ENCODE measurements around the gene ACACB. TPM values are rescaled to one million over a fixed set of nuclear protein-coding genes. Genes with fewer than 3 reads are reported as not detected.
A peak's percentile ranks its signal among the peaks of the same experiment; 100 is the strongest.

ACACB gene
- polyA plus RNA-seq (2012; ENCODE audit: low read depth, missing spikeins): 0.33 TPM

GRCh38 chr12:109115758-109116610, at the start of gene ACACB:
TSS of gene ACACB (plus strand) at chr12:109116587. CDS start at chr12:109139406, 22,819 bp downstream.
- FAIRE-seq: no peak
- TF ChIP-seq POU2F2 (IDR thresholded peaks at IDR 0.05; ENCODE audit: low read depth, low read length) (no peak), POLR2A (IDR thresholded peaks at IDR 0.05; ENCODE audit: low read depth, low read length) (no peak), PAX5 (IDR thresholded peaks at IDR 0.05; ENCODE audit: insufficient read depth, low read length, severe bottlenecking) (no peak), POLR2AphosphoS5 (IDR thresholded peaks at IDR 0.05; ENCODE audit: low read depth, low read length) (no peak), SPI1 (IDR thresholded peaks at IDR 0.05; ENCODE audit: low read depth, low read length) (no peak), TAF1 (IDR thresholded peaks at IDR 0.05; ENCODE audit: low read depth, low read length) (no peak)
- DNase-seq (ENCODE audit: insufficient read length, low spot score): no peak

- no peak for TF ChIP-seq POLR2A (IDR thresholded peaks at IDR 0.05; ENCODE audit: low read depth, low read length)
- no peak for DNase-seq (ENCODE audit: insufficient read length, low spot score)
- FAIRE-seq: no peak
Observed at GRCh38 chr12:109069307-109070271, 46.8 kb upstream of the ACACB start.

GRCh38 chr12:109074866-109075265, 41.5 kb upstream of the ACACB start:
- no peak for TF ChIP-seq TAF1 (IDR thresholded peaks at IDR 0.05; ENCODE audit: low read depth, low read length)
- TF ChIP-seq POLR2AphosphoS5 (IDR thresholded peaks at IDR 0.05; ENCODE audit: low read depth, low read length): no peak
- TF ChIP-seq PAX5 (IDR thresholded peaks at IDR 0.05; ENCODE audit: insufficient read depth, low read length, severe bottlenecking): no peak
- no peak for TF ChIP-seq POU2F2 (IDR thresholded peaks at IDR 0.05; ENCODE audit: low read depth, low read length)
- no peak for TF ChIP-seq POLR2A (IDR thresholded peaks at IDR 0.05; ENCODE audit: low read depth, low read length)
- no peak for TF ChIP-seq SPI1 (IDR thresholded peaks at IDR 0.05; ENCODE audit: low read depth, low read length)
- no peak for DNase-seq (ENCODE audit: insufficient read length, low spot score)
- peak; percentile 54 for FAIRE-seq

GRCh38 chr12:109082751-109083150, 33.6 kb upstream of the ACACB start:
- TF ChIP-seq PAX5 (IDR thresholded peaks at IDR 0.05; ENCODE audit: insufficient read depth, low read length, severe bottlenecking): no peak
- no peak for TF ChIP-seq POLR2A (IDR thresholded peaks at IDR 0.05; ENCODE audit: low read depth, low read length)
- no peak for TF ChIP-seq TAF1 (IDR thresholded peaks at IDR 0.05; ENCODE audit: low read depth, low read length)
- no peak for TF ChIP-seq POU2F2 (IDR thresholded peaks at IDR 0.05; ENCODE audit: low read depth, low read length)
- TF ChIP-seq SPI1 (IDR thresholded peaks at IDR 0.05; ENCODE audit: low read depth, low read length): no peak
- TF ChIP-seq POLR2AphosphoS5 (IDR thresholded peaks at IDR 0.05; ENCODE audit: low read depth, low read length): no peak
- DNase-seq (ENCODE audit: insufficient read length, low spot score) (no peak), FAIRE-seq (no peak)

GRCh38 chr12:109084425-109084824, 32.0 kb upstream of the ACACB start:
- no peak for FAIRE-seq
- TF ChIP-seq POLR2A (IDR thresholded peaks at IDR 0.05; ENCODE audit: low read depth, low read length) (no peak), PAX5 (IDR thresholded peaks at IDR 0.05; ENCODE audit: insufficient read depth, low read length, severe bottlenecking) (no peak), TAF1 (IDR thresholded peaks at IDR 0.05; ENCODE audit: low read depth, low read length) (no peak), SPI1 (IDR thresholded peaks at IDR 0.05; ENCODE audit: low read depth, low read length) (no peak), POU2F2 (IDR thresholded peaks at IDR 0.05; ENCODE audit: low read depth, low read length) (no peak), POLR2AphosphoS5 (IDR thresholded peaks at IDR 0.05; ENCODE audit: low read depth, low read length) (no peak)

GRCh38 chr12:109085590-109085989, 30.8 kb upstream of the ACACB start:
- DNase-seq (ENCODE audit: insufficient read length, low spot score) (no peak), FAIRE-seq (no peak)
- TF ChIP-seq POU2F2 (IDR thresholded peaks at IDR 0.05; ENCODE audit: low read depth, low read length): no peak
- no peak for TF ChIP-seq POLR2AphosphoS5 (IDR thresholded peaks at IDR 0.05; ENCODE audit: low read depth, low read length)
- no peak for TF ChIP-seq SPI1 (IDR thresholded peaks at IDR 0.05; ENCODE audit: low read depth, low read length)
- TF ChIP-seq TAF1 (IDR thresholded peaks at IDR 0.05; ENCODE audit: low read depth, low read length): no peak
- TF ChIP-seq POLR2A (IDR thresholded peaks at IDR 0.05; ENCODE audit: low read depth, low read length): no peak
- TF ChIP-seq PAX5 (IDR thresholded peaks at IDR 0.05; ENCODE audit: insufficient read depth, low read length, severe bottlenecking): no peak

More at GRCh38 chr12:109084425-109084824, 32.0 kb upstream of the ACACB start:
- no peak for DNase-seq (ENCODE audit: insufficient read length, low spot score)

GRCh38 chr12:109087250-109087649, 29.1 kb upstream of the ACACB start:
- FAIRE-seq (no peak), DNase-seq (ENCODE audit: insufficient read length, low spot score) (no peak)
- TF ChIP-seq SPI1 (IDR thresholded peaks at IDR 0.05; ENCODE audit: low read depth, low read length): no peak
- no peak for TF ChIP-seq PAX5 (IDR thresholded peaks at IDR 0.05; ENCODE audit: insufficient read depth, low read length, severe bottlenecking)
- TF ChIP-seq POLR2AphosphoS5 (IDR thresholded peaks at IDR 0.05; ENCODE audit: low read depth, low read length): no peak
- TF ChIP-seq POLR2A (IDR thresholded peaks at IDR 0.05; ENCODE audit: low read depth, low read length): no peak
- TF ChIP-seq TAF1 (IDR thresholded peaks at IDR 0.05; ENCODE audit: low read depth, low read length): no peak
- TF ChIP-seq POU2F2 (IDR thresholded peaks at IDR 0.05; ENCODE audit: low read depth, low read length): no peak

GRCh38 chr12:109088818-109089217, 27.6 kb upstream of the ACACB start:
- DNase-seq (ENCODE audit: insufficient read length, low spot score) (no peak), FAIRE-seq (no peak)
- no peak for TF ChIP-seq SPI1 (IDR thresholded peaks at IDR 0.05; ENCODE audit: low read depth, low read length)
- TF ChIP-seq TAF1 (IDR thresholded peaks at IDR 0.05; ENCODE audit: low read depth, low read length): no peak
- no peak for TF ChIP-seq POLR2AphosphoS5 (IDR thresholded peaks at IDR 0.05; ENCODE audit: low read depth, low read length)
- no peak for TF ChIP-seq POU2F2 (IDR thresholded peaks at IDR 0.05; ENCODE audit: low read depth, low read length)

- TF ChIP-seq TAF1 (IDR thresholded peaks at IDR 0.05; ENCODE audit: low read depth, low read length): no peak
- TF ChIP-seq POLR2AphosphoS5 (IDR thresholded peaks at IDR 0.05; ENCODE audit: low read depth, low read length): no peak
- TF ChIP-seq POU2F2 (IDR thresholded peaks at IDR 0.05; ENCODE audit: low read depth, low read length): no peak
- no peak for TF ChIP-seq PAX5 (IDR thresholded peaks at IDR 0.05; ENCODE audit: insufficient read depth, low read length, severe bottlenecking)
- no peak for TF ChIP-seq SPI1 (IDR thresholded peaks at IDR 0.05; ENCODE audit: low read depth, low read length)
- no peak for TF ChIP-seq POLR2A (IDR thresholded peaks at IDR 0.05; ENCODE audit: low read depth, low read length)
- FAIRE-seq: no peak
Observed at GRCh38 chr12:109089683-109090082, 26.7 kb upstream of the ACACB start.

More at GRCh38 chr12:109089683-109090082, 26.7 kb upstream of the ACACB start:
- no peak for DNase-seq (ENCODE audit: insufficient read length, low spot score)
